Measurements from ENCODE around the gene FER. TPM values are rescaled to one million over a fixed set of nuclear protein-coding genes. Genes with fewer than 3 reads are reported as not detected.
A peak's percentile ranks its signal among the peaks of the same experiment; 100 is the strongest.

The FER gene
- total and polyA plus RNA-seq, 2 of the 8 experiments (the other 6 are each of a cell fraction or from before 2014, with no cell fraction given) = 1.3 to 15.8 TPM

DNA sequence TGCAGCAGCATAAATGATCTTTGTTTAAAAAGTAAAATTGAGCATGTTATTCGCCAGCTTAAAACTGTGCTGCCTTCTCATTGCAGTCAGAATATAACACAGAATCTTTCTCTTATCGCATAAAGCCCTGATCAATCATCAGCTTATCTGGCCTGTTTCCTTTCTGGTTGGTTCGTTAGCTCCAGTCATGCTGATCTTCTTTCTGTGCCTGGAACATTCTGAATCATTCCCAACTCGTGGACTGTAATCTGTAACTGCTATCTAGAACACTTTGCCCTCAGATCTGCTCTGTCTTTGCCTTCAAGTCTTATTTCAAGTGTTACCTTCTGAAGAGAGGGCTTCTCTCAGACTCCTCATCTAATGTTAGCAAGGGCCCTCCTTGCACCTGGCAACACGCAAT lies 11.9 kb upstream of the FER start:
- Histone ChIP-seq H2BK15ac (ENCODE audit: low read length) (no peak overlapping the region), H3K4me2 (ENCODE audit: insufficient read depth in 1 of 2, low read depth in 2 of 2, low read length in 2 of 2) (no peak overlapping the region), H3K79me1 (ENCODE audit: low read depth, low read length) (no peaks in the 10 kb centered on the region), H2AFZ (ENCODE audit: low read length) (peak overlapping the region; percentile 96), H2BK20ac (ENCODE audit: low read length) (no peak overlapping the region), H2BK120ac (replicated peaks; ENCODE audit: low read depth, low read length) (no peak overlapping the region), H3K4me3 (ENCODE audit: extremely low read depth in 1 of 4, insufficient read depth in 2 of 4, low read depth in 3 of 4, low read length in 4 of 4) (no peak overlapping the region), H3K79me2 (ENCODE audit: control insufficient read depth in 1 of 2, insufficient read depth in 2 of 2, low read length in 2 of 2) (no peaks in the 10 kb centered on the region), H2BK5ac (ENCODE audit: low read depth, low read length) (no peak overlapping the region), H2BK12ac (ENCODE audit: low read depth, low read length) (no peak overlapping the region), H3K4ac (replicated peaks; ENCODE audit: insufficient read length, low read depth, low read length) (no peak overlapping the region), H3K4me1 (replicated peaks in 1 of 4; ENCODE audit: control insufficient read depth in 3 of 4, insufficient read depth in 4 of 4, low read length in 3 of 4) (no peaks in the 10 kb centered on the region), H3K18ac (ENCODE audit: extremely low read depth, low read length) (no peak overlapping the region), H3K9ac (replicated peaks in 1 of 4; ENCODE audit: extremely low read depth in 1 of 4, low read depth in 3 of 4, low read length in 3 of 4) (no peak overlapping the region), H3K23me2 (ENCODE audit: low read depth, low read length) (no peaks in the 10 kb centered on the region), H2AK5ac (ENCODE audit: low read depth, low read length) (no peak overlapping the region; the same call in 1 of the 2 replicates), H3K56ac (replicated peaks; ENCODE audit: insufficient read length, low read depth, low read length) (no peak overlapping the region), H4K20me1 (replicated peaks in 1 of 2; ENCODE audit: control insufficient read depth in 1 of 2, insufficient read depth in 2 of 2, low read length in 2 of 2) (no peaks in the 10 kb centered on the region), H3K27me3 (replicated peaks in 1 of 4; ENCODE audit: control insufficient read depth in 3 of 4, extremely low read depth in 1 of 4, insufficient read depth in 3 of 4, low read length in 3 of 4) (no peaks in the 10 kb centered on the region), H3K23ac (ENCODE audit: insufficient read length) (no peak overlapping the region), H4K91ac (replicated peaks; ENCODE audit: insufficient read length, low read length) (no peak overlapping the region), H3K27ac (ENCODE audit: low read depth, low read length) (no peak overlapping the region), H3K14ac (ENCODE audit: insufficient read length) (no peak overlapping the region), H4K8ac (ENCODE audit: extremely low read depth, insufficient read depth, low read length) (no peak overlapping the region), H3K36me3 (ENCODE audit: control insufficient read depth in 2 of 4, insufficient read depth in 4 of 4, low read length in 3 of 4) (no peaks in the 10 kb centered on the region), H4K5ac (ENCODE audit: insufficient read length, low read depth, low read length) (no peak overlapping the region), H3K9me3 (ENCODE audit: insufficient read depth in 2 of 2, low read depth in 1 of 2, low read length in 1 of 2) (no peaks in the 10 kb centered on the region)
- WGBS, 2 experiments (ENCODE audit: extremely low coverage in 1 of 2, insufficient coverage in 1 of 2, insufficient read length in 1 of 2, insufficient replicate concordance in 2 of 2, low coverage in 1 of 2, low lambda C conversion rate in 2 of 2, missing lambda C conversion rate in 1 of 2) = 88% methylated on average over 5 of the region's 5 CpGs; no CpG with 5 or more reads in 1 of the 2 experiments
- no peak for FAIRE-seq
- CTCF ChIA-PET (ENCODE audit: partially characterized antibody) = no interaction called here
- no peak for DNase-seq (ENCODE audit: low read depth in 1 of 2, low spot score in 2 of 2)
- POLR2A ChIA-PET (ENCODE audit: partially characterized antibody) = no interaction called here
- TF ChIP-seq NRF1 (IDR thresholded peaks at IDR 0.05; ENCODE audit: low read depth, low read length) = no peak
- TF ChIP-seq HDAC2 (IDR thresholded peaks at IDR 0.05; ENCODE audit: borderline replicate concordance in 1 of 2, low read depth in 2 of 2, low read length in 2 of 2) = no peak
- TF ChIP-seq RFX5 (IDR thresholded peaks at IDR 0.05; ENCODE audit: borderline replicate concordance, low read depth, low read length) = no peak
- TF ChIP-seq YY1 (IDR thresholded peaks at IDR 0.05; ENCODE audit: low read depth, low read length) = no peak
- TF ChIP-seq, protein P1, sequence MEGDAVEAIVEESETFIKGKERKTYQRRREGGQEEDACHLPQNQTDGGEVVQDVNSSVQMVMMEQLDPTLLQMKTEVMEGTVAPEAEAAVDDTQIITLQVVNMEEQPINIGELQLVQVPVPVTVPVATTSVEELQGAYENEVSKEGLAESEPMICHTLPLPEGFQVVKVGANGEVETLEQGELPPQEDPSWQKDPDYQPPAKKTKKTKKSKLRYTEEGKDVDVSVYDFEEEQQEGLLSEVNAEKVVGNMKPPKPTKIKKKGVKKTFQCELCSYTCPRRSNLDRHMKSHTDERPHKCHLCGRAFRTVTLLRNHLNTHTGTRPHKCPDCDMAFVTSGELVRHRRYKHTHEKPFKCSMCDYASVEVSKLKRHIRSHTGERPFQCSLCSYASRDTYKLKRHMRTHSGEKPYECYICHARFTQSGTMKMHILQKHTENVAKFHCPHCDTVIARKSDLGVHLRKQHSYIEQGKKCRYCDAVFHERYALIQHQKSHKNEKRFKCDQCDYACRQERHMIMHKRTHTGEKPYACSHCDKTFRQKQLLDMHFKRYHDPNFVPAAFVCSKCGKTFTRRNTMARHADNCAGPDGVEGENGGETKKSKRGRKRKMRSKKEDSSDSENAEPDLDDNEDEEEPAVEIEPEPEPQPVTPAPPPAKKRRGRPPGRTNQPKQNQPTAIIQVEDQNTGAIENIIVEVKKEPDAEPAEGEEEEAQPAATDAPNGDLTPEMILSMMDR (IDR thresholded peaks at IDR 0.05; ENCODE audit: control extremely low read depth in 1 of 3, insufficient read depth in 1 of 3, low read depth in 1 of 3, low read length in 3 of 3) = no peak
- TF ChIP-seq CEBPB (IDR thresholded peaks at IDR 0.05; ENCODE audit: low read depth, low read length) = no peak
- no peak for TF ChIP-seq GABPA (IDR thresholded peaks at IDR 0.05; ENCODE audit: borderline replicate concordance, insufficient read depth, low read length)
